GM21447 (cell line): ENCODE data around the gene CAPRIN1.

Source experiments
- ATAC-seq: cut with Tn5 transposase; IDR thresholded peaks from one replicate; pipeline ENCODE4 v1.9.1; 2021; ENCODE audit not compliant: unreplicated experiment

CAPRIN1 gene

GRCh38 chr11:34051349-34052035 lies at the start of gene CAPRIN1:
Gene CAPRIN1 (plus strand): TSS chr11:34051731. CDS start chr11:34052421, 690 bp downstream.
- ATAC-seq = peak; percentile 61

DNA sequence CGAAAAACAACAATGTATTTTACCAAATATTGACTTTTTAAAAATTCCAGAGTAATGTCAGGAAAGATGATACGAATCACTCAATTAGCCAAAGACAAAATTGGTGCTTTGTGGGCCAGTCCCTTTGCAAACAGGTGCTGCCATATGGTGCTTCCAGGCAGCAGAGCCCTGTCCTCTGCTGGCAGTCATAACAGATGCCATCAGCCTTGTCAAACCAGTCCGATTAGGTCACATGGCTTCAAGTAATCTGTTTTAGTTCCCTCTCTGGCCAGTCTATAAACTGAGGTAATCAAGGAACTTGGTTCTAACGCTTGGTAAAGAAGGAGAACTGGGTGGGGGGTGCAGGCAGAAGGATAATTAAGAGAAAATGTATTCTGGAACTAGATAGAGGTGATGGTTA lies 49.1 kb upstream of the CAPRIN1 start:
- no peak for ATAC-seq

GRCh38 chr11:34004236-34004635 lies 47.3 kb upstream of the CAPRIN1 start:
- no peak for ATAC-seq

DNA sequence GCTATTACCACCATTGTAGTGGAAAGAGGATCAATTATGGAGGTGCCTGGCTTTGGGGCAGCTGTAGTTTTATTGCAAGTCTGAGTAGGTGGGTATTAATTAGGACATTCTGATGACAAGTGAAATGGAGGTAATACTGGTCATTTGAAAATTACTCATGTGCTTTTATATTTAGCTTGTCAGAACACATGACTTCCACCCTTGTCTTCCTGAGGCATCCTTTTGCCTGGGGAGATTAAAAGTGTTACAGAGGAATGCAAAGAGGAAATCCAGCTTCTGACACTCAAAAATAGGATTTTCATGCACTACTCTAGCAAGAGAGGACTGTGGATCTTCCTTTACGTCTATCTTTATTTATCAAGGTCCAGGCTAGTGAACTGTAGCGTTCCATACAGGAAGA lies 44.7 kb upstream of the CAPRIN1 start:
- ATAC-seq = no peak

DNA sequence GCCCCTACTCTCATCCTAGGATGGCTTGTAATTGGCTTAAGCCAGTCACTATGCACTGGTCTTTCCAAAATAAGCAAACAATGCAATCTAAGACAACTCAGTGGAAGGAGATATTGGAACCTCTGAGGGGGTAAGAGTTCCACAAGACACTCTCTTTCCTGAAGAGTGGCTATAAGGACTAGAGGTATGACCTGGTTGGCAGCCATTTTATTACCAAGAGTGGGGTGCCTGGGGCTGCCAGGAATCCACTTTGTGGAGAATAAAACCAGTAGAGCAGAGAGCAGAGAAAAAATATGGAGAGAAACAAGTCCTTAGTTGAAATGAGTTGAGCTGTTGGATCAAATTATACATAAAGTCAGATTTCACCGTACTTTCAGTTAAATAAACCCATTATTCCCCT lies 38.8 kb upstream of the CAPRIN1 start:
- no peak for ATAC-seq

DNA sequence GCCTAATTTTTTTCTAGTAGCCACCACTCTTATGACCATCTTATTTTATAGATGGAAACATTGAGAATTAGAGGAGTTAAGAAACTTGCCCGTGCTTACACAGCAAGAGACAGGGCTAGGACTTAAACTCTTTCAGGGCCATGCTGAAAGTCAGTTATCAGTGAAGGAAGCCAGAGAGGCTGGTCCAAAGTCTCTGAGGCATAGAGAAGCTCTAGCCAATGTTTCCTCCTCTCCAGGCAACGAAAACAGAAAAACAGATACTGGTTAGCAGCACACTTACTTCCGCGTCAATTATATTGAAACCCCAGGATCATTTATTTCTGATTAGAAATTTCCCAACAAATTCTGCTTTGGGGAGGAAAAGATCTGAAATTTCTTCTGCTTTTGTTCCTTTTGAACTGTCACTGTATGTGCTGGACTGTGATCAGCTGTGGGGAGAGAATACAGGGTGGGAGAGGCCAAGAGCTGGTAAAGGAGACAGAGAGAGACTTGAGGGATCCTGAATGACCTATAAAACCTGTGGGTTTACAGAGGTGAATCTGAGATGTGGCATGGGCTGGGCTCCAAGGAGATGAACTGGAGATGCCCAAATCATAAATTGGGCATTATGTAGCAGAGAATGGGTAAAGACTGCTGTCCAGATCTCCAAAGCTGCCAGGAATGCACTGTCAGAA lies 37.5 kb upstream of the CAPRIN1 start:
- no peak for ATAC-seq

DNA sequence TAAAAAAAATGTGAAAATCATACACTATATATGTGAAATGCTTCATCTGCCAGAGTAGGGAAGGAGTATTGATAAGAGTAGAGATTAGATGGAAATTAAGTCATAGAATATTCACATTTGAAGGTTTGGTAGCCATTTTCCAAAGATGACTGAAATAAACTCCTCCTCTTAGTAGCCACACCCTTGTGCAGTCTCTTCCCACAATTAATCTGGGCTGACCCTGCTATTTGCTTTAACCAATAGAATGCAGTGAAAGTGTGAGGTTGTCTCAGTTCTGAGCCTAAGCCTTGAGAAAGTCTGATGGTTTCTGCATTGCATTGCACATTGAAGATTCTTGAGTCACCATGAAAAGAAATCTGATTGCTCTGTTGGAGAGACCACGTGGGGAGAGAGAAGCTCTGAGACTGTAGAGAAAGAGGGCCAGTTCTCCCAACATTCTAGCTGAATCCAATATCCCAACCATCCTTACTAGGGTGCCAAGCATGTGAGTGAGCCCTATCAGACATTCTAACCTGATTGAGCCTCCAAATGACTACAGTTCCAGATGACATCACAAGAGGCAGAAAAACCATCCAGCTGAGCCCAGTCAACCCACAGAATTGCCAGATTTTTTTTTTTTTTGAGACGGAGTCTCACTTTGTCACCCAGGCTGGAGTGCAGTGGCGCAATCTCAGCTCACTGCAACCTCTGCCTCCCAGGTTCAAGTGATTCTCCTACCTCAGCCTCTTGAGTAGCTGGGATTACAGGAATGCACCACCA lies 29.4 kb upstream of the CAPRIN1 start:
- ATAC-seq = no peak

DNA sequence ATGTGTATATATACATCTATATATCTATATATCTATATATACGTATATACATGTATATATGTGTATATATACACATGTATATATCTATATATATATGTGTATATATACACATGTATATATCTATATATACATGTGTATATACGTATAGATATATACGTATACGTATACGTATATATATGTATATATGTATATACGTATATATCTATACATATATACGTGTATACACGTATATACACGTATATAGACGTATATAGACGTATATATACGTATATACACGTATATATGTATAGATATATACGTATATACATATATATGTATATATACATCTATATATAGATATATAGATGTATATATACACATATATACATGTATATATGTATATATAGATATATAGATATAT lies 25.1 kb upstream of the CAPRIN1 start:
- ATAC-seq = no peak

GRCh38 chr11:34027516-34028408 lies 23.8 kb upstream of the CAPRIN1 start:
- no peak for ATAC-seq

GRCh38 chr11:34028425-34028824 lies 23.1 kb upstream of the CAPRIN1 start:
- ATAC-seq = no peak

DNA sequence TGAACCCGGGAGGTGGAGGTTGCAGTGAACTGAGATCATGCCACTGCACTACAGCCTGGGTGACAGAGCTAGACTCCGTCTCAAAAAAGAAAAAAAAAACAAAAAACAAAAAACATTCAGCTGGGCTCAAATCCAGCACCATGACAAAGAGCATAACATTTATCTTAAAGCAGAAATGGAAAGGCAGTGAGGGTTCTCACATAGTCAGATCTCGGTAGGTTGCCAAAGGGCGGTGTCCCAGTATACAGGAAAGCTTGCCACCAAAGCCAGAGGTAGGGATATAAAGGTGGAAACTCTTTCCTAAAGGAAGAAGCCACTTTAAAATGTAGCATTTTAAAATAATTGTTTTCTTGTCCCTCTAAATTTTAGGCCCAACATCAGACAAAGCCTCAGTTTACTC lies 22.4 kb upstream of the CAPRIN1 start:
- ATAC-seq = no peak

GRCh38 chr11:34030382-34030781 lies 21.1 kb upstream of the CAPRIN1 start:
- ATAC-seq = no peak

DNA sequence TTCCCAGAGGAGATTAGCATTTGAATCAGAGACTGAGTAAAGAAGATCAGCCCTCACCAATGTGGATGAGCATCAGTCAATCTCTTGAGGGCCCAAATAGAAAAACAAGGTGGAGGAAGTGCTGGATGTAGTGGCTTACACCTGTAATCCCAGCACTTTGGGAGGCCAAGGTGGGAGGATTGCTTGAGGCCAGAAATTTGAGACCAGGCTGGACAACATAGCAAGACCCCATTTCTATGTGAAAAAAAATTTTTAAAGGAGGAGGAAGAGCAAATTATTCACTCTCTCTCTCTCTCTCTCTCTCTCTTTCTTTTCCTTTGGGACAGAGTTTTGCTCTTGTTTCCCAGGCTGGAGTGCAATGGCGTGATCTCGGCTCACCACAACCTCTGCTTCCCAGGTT lies 18.1 kb upstream of the CAPRIN1 start:
- ATAC-seq = no peak

DNA sequence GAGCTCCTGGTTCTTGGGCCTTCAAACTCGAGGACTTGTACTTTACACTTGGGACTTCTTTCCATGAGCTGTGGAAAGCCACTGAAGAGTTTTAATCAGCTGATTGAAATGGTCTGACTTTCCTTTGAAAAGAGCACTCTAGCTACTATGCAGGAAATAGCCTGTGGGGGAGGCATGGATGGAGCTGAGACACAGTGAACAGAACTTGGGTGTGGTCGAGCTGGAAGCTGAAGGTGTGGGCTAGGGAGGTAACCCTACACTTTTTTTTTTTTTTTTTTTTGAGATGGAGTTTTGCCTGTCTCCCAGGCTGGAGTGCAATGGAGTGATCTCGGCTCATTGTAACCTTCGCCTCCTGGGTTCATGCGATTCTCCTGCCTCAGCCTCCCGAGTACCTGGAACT lies 17.5 kb upstream of the CAPRIN1 start:
- ATAC-seq = no peak

- no peak for ATAC-seq
Observed at GRCh38 chr11:34036456-34036855, 15.1 kb upstream of the CAPRIN1 start.

GRCh38 chr11:34037016-34037415 lies 14.5 kb upstream of the CAPRIN1 start:
- no peak for ATAC-seq

DNA sequence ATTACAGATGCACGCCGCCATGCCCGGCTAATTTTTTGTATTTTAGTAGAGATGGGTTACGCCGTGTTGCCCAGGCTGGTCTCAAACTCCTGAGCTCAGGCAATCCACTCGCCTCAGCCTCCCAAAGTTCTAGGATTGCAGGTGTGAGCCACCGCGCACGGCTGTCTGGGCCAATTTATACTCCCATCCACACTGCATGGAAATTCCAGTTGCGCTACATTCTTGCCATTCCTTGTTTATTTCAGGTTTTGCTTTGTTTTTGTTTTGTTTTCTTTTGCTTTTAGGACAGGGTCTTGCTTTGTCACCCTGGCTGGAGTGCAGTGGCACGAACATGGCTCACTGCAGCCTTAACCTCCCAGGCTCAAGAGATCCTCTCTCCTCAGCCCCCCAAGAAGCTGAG lies 11.0 kb upstream of the CAPRIN1 start:
- ATAC-seq = no peak

- no peak for ATAC-seq
Observed at GRCh38 chr11:34044664-34045485, 6.7 kb upstream of the CAPRIN1 start.

GRCh38 chr11:34049028-34049427 lies 2.5 kb upstream of the CAPRIN1 start:
- ATAC-seq = no peak
